Activated CD4-positive, alpha-beta T cell treated with anti-CD3 and anti-CD28 coated beads for 36 hours (primary cell): ENCODE data around the gene RFX3. TPM values are rescaled to one million over a fixed set of nuclear protein-coding genes. Genes with fewer than 3 reads are reported as not detected.

Source experiments
- ATAC-seq: fragments of 200-7000 bp; cut with Tn5 transposase; one replicate; pipeline ENCODE4 v1.10.0; 2021; ENCODE audit warnings: mild to moderate bottlenecking, moderate library complexity
- CTCF ChIA-PET: fragments of 350-600 bp; sonication (Branson Sonifier 250); formaldehyde crosslinking; loops from one replicate; lab custom pipeline; 2021; ENCODE audit warnings: antibody characterized with exemption; lab: Charles Lee
- POLR2A ChIA-PET: fragments of 350-600 bp; sonication (Branson Sonifier 250); formaldehyde crosslinking; loops from one replicate; lab custom pipeline; 2021; ENCODE audit warnings: antibody characterized with exemption, inconsistent platforms; lab: Charles Lee
- DNase-seq: peaks from one replicate; pipeline ENCODE4 v3.0.0-alpha.2; 2020
- H3K27ac Mint-ChIP-seq: one replicate; pipeline ENCODE4 v1.8.0; 2021; ENCODE audit warnings: mixed read lengths
- H3K27me3 Mint-ChIP-seq: one replicate; pipeline ENCODE4 v1.8.0; 2021; ENCODE audit warnings: mixed read lengths
- H3K36me3 Mint-ChIP-seq: one replicate; pipeline ENCODE4 v1.8.0; 2021; ENCODE audit warnings: low read depth, mixed read lengths
- H3K4me1 Mint-ChIP-seq: one replicate; pipeline ENCODE4 v1.8.0; 2021; ENCODE audit warnings: mixed read lengths
- H3K4me3 Mint-ChIP-seq: one replicate; pipeline ENCODE4 v1.8.0; 2021; ENCODE audit warnings: mild to moderate bottlenecking, moderate library complexity, mixed read lengths
- H3K9me3 Mint-ChIP-seq: one replicate; pipeline ENCODE4 v1.8.0; 2021; ENCODE audit warnings: low read depth, mixed read lengths
- intact Hi-C, 2 experiments: fragments of 100-400 bp; cut with DNase I in 1 of 2; cut with micrococcal nuclease in 1 of 2; formaldehyde crosslinking; loops; one replicate each; pipeline versions ENCODE4 v1.14.2 to v1.15.1; 2022 to 2024; cut with DNase I, micrococcal nuclease
- total RNA-seq, 2 experiments: library from RNA; stranded (reverse); gene quantifications; one replicate each; pipeline ENCODE4 v1.2.3, GENCODE V29; 2021

Gene RFX3
- total RNA-seq, 2 experiments from 2014 or later, result 12.5 to 16.6 TPM

- ChIA-PET POLR2A (no interaction called here), CTCF (interaction anchor here (0.5 to 1.0 kb wide), 2 partner anchors 16 to 113 kb away, joined by 3 read pairs; no protein-coding TSS in a partner anchor)
- Mint-ChIP-seq H3K9me3 (no peaks in the 10 kb centered on the region), H3K36me3 (peaks cover 6% of the 10 kb centered on the region), H3K4me1 (no peaks in the 10 kb centered on the region), H3K27me3 (no peaks in the 10 kb centered on the region), H3K4me3 (no peak overlapping the region), H3K27ac (no peak overlapping the region)
- ATAC-seq (no peak), DNase-seq (no peak)
- intact Hi-C loops, result no loop called here
Measured at GRCh38 chr9:3457175-3457574, 68.6 kb downstream of the RFX3 start.

GRCh38 chr9:3455717-3456116, 70.1 kb downstream of the RFX3 start:
- intact Hi-C loops, result no loop called here
- Mint-ChIP-seq H3K27ac (no peak overlapping the region), H3K9me3 (no peaks in the 10 kb centered on the region), H3K4me1 (no peaks in the 10 kb centered on the region), H3K4me3 (no peak overlapping the region), H3K36me3 (peaks cover 8% of the 10 kb centered on the region), H3K27me3 (no peaks in the 10 kb centered on the region)
- CTCF ChIA-PET, result interaction anchor here (1.2 kb wide), 1 partner anchor 12 kb away, joined by 3 read pairs; no protein-coding TSS in a partner anchor
- POLR2A ChIA-PET, result no interaction called here
- no peak for ATAC-seq
- DNase-seq, result no peak

GRCh38 chr9:3455094-3455493, 70.7 kb downstream of the RFX3 start:
- no peak overlapping the region for H3K27ac Mint-ChIP-seq
- no peaks in the 10 kb centered on the region for H3K9me3 Mint-ChIP-seq
- no peak for ATAC-seq
- intact Hi-C loops, result no loop called here
- POLR2A ChIA-PET, result no interaction called here
- H3K27me3 Mint-ChIP-seq, result no peaks in the 10 kb centered on the region
- CTCF ChIA-PET, result interaction anchor here (0.8 to 1.2 kb wide), 2 partner anchors 12 to 74 kb away, joined by 3 read pairs; no protein-coding TSS in a partner anchor
- no peak overlapping the region for H3K4me3 Mint-ChIP-seq
- no peaks in the 10 kb centered on the region for H3K4me1 Mint-ChIP-seq
- H3K36me3 Mint-ChIP-seq, result peaks cover 8% of the 10 kb centered on the region
- no peak for DNase-seq

GRCh38 chr9:3451956-3452355, 73.8 kb downstream of the RFX3 start:
- Mint-ChIP-seq H3K9me3 (no peaks in the 10 kb centered on the region), H3K27ac (no peak overlapping the region), H3K36me3 (peaks cover 2% of the 10 kb centered on the region), H3K4me3 (no peak overlapping the region), H3K27me3 (no peaks in the 10 kb centered on the region), H3K4me1 (no peaks in the 10 kb centered on the region)
- DNase-seq (no peak), ATAC-seq (no peak)
- ChIA-PET POLR2A (no interaction called here), CTCF (interaction anchor here (0.7 to 1.2 kb wide), 3 partner anchors 11 to 15 kb away, joined by 3 to 7 read pairs (median 3); no protein-coding TSS in a partner anchor)
- intact Hi-C loops, result no loop called here

- ATAC-seq (no peak), DNase-seq (no peak)
- Mint-ChIP-seq H3K4me1 (no peaks in the 10 kb centered on the region), H3K27me3 (no peaks in the 10 kb centered on the region), H3K4me3 (no peak overlapping the region), H3K36me3 (peaks cover 13% of the 10 kb centered on the region), H3K9me3 (no peaks in the 10 kb centered on the region), H3K27ac (no peak overlapping the region)
- intact Hi-C loops, result loop anchor here in 1 of 2 experiments (10.0 kb wide), 2 partner anchors 113 to 593 kb away; no protein-coding TSS in a partner anchor
- POLR2A ChIA-PET, result no interaction called here
- CTCF ChIA-PET, result interaction anchor here (3.4 kb wide), 1 partner anchor 7 kb away, joined by 15 read pairs; no protein-coding TSS in a partner anchor
Measured at GRCh38 chr9:3447788-3448187, 78.0 kb downstream of the RFX3 start.

- no peak for DNase-seq
- ChIA-PET CTCF (no interaction called here), POLR2A (no interaction called here)
- no peak overlapping the region for H3K4me3 Mint-ChIP-seq
- intact Hi-C loops, result loop anchor here in 1 of 2 experiments (10.0 kb wide), 2 partner anchors 112 to 592 kb away; no protein-coding TSS in a partner anchor
- no peaks in the 10 kb centered on the region for H3K27me3 Mint-ChIP-seq
- H3K27ac Mint-ChIP-seq, result no peak overlapping the region
- H3K36me3 Mint-ChIP-seq, result peaks cover 12% of the 10 kb centered on the region
- H3K9me3 Mint-ChIP-seq, result no peaks in the 10 kb centered on the region
- H3K4me1 Mint-ChIP-seq, result no peaks in the 10 kb centered on the region
- ATAC-seq, result no peak
Measured at GRCh38 chr9:3447143-3447542, 78.7 kb downstream of the RFX3 start.

- Mint-ChIP-seq H3K4me3 (no peak overlapping the region), H3K27ac (no peak overlapping the region), H3K4me1 (peaks cover 2% of the 10 kb centered on the region), H3K36me3 (peaks cover 10% of the 10 kb centered on the region), H3K9me3 (no peaks in the 10 kb centered on the region), H3K27me3 (no peaks in the 10 kb centered on the region)
- intact Hi-C loops, result loop anchor here in 1 of 2 experiments (10.0 kb wide), 2 partner anchors 112 to 592 kb away; no protein-coding TSS in a partner anchor
- no peak for DNase-seq
- CTCF ChIA-PET, result no interaction called here
- ATAC-seq, result no peak
- POLR2A ChIA-PET, result no interaction called here
Measured at GRCh38 chr9:3446313-3446712, 79.5 kb downstream of the RFX3 start.

- Mint-ChIP-seq H3K27me3 (no peaks in the 10 kb centered on the region), H3K27ac (no peak overlapping the region), H3K9me3 (no peaks in the 10 kb centered on the region), H3K4me3 (no peak overlapping the region), H3K36me3 (peaks cover 10% of the 10 kb centered on the region), H3K4me1 (peaks cover 8% of the 10 kb centered on the region)
- POLR2A ChIA-PET, result interaction anchor here (0.7 kb wide), 1 partner anchor 83 kb away, joined by 3 read pairs; no protein-coding TSS in a partner anchor
- DNase-seq (no peak), ATAC-seq (no peak)
- intact Hi-C loops, result loop anchor here in 1 of 2 experiments (10.0 kb wide), 2 partner anchors 109 to 589 kb away; no protein-coding TSS in a partner anchor
- CTCF ChIA-PET, result interaction anchor here (0.6 to 1.3 kb wide), 3 partner anchors 203 to 1041 kb away, joined by 3 to 5 read pairs (median 4); no protein-coding TSS in a partner anchor
Measured at GRCh38 chr9:3444016-3444415, 81.8 kb downstream of the RFX3 start.

- H3K27me3 Mint-ChIP-seq, result no peaks in the 10 kb centered on the region
- intact Hi-C loops, result loop anchor here (1.0 to 10.0 kb wide), 3 partner anchors 107 to 587 kb away; no protein-coding TSS in a partner anchor
- ATAC-seq (peak; percentile 70), DNase-seq (peak; percentile 66)
- H3K4me3 Mint-ChIP-seq, result no peak overlapping the region
- POLR2A ChIA-PET, result interaction anchor here (0.6 to 1.3 kb wide), 2 partner anchors 200 to 223 kb away, joined by 5 to 10 read pairs; no protein-coding TSS in a partner anchor
- H3K9me3 Mint-ChIP-seq, result no peaks in the 10 kb centered on the region
- peaks cover 8% of the 10 kb centered on the region for H3K4me1 Mint-ChIP-seq
- H3K36me3 Mint-ChIP-seq, result peaks cover 10% of the 10 kb centered on the region
- H3K27ac Mint-ChIP-seq, result no peak overlapping the region
- CTCF ChIA-PET, result interaction anchor here (0.6 to 6.5 kb wide), 30 partner anchors 8 to 584 kb away, joined by 3 to 75 read pairs (median 4); no protein-coding TSS in a partner anchor
Measured at GRCh38 chr9:3441197-3441816, 84.5 kb downstream of the RFX3 start.

- H3K4me3 Mint-ChIP-seq, result no peak overlapping the region
- POLR2A ChIA-PET, result no interaction called here
- H3K4me1 Mint-ChIP-seq, result peaks cover 8% of the 10 kb centered on the region
- no peak overlapping the region for H3K27ac Mint-ChIP-seq
- H3K9me3 Mint-ChIP-seq, result no peaks in the 10 kb centered on the region
- CTCF ChIA-PET, result interaction anchor here (1.4 to 6.5 kb wide), 2 partner anchors 16 to 195 kb away, joined by 3 to 75 read pairs; no protein-coding TSS in a partner anchor
- intact Hi-C loops, result loop anchor here in 1 of 2 experiments (10.0 kb wide), 1 partner anchor 582 kb away; no protein-coding TSS in a partner anchor
- ATAC-seq (no peak), DNase-seq (no peak)
- no peaks in the 10 kb centered on the region for H3K27me3 Mint-ChIP-seq
- peaks cover 20% of the 10 kb centered on the region for H3K36me3 Mint-ChIP-seq
Measured at GRCh38 chr9:3436629-3437420, 89.0 kb downstream of the RFX3 start.

- intact Hi-C loops, result loop anchor here in 1 of 2 experiments (10.0 kb wide), 1 partner anchor 581 kb away; no protein-coding TSS in a partner anchor
- Mint-ChIP-seq H3K4me1 (peaks cover 1% of the 10 kb centered on the region), H3K36me3 (peaks cover 20% of the 10 kb centered on the region), H3K4me3 (no peak overlapping the region), H3K27me3 (no peaks in the 10 kb centered on the region), H3K27ac (no peak overlapping the region), H3K9me3 (no peaks in the 10 kb centered on the region)
- ChIA-PET POLR2A (interaction anchor here (0.6 kb wide), 1 partner anchor 144 kb away, joined by 6 read pairs; no protein-coding TSS in a partner anchor), CTCF (no interaction called here)
- DNase-seq (no peak), ATAC-seq (no peak)
Measured at GRCh38 chr9:3435732-3436131, 90.1 kb downstream of the RFX3 start.
